Subcutaneous adipose tissue (tissue), 4 donors: ENCODE measurements around the gene EEF2K. TPM values are rescaled to one million over a fixed set of nuclear protein-coding genes. Genes with fewer than 3 reads are reported as not detected.

Experiments
- total RNA-seq, 4 donors: library from RNA; depleted of rRNA; stranded (reverse); fragments of >200 nt; gene quantifications; one replicate each; pipeline ENCODE4 v1.1.0, GENCODE V29; 2016
- TF ChIP-seq, protein P1 (sequence below): fragments of 450-650 bp; IDR thresholded peaks from one replicate; pipeline ENCODE4 v1.5.1; 2016; ENCODE audit warnings: low read depth, mild to moderate bottlenecking, control low read depth, antibody characterized with exemption, moderate library complexity

The EEF2K gene
- total RNA-seq, 4 donors from 2014 or later: 24.6 to 55.6 (median 35.7) TPM

DNA sequence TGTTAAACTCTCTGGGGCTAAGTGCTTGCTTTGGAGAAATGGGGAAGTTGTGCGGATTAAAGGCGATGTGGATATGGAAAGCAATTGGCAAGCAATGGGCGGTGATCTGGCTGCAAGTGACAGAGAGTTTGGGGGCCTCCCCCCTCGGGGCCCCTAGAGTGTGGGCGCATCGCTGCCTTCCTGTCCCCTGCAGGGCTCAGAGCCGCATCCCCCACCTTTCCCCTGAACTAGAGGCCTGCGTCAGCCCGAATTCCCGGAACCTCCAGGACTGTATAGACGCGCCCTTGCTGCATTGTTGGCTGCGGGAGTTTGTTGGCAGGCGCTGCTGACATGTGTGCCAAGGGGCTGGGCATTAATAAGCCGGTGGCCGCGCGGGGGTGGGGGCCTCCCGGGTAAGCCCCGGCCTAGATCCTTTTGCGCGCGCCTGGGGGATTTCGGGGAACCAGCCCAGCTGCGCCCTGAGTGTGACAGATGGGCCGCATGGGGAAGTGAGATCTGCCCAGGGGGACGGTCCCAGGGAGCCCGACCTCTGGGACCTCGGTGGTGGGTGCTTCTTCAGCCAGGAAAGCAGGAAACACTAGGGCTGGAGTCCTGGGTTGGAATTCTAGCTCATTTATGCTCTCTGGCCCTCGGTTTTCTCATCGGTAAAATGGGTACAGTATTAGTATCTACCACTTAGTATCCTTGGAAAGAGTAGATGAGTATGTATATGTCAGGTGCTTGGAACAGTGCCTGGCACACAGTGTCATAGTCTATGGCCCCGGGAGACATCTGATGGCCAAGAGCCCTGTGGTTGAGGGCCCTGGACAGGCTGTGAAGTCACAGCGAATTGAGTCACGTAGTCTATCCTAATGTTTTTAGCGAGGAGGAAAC is 1.0 kb downstream of the EEF2K start:
- TF ChIP-seq, protein P1, sequence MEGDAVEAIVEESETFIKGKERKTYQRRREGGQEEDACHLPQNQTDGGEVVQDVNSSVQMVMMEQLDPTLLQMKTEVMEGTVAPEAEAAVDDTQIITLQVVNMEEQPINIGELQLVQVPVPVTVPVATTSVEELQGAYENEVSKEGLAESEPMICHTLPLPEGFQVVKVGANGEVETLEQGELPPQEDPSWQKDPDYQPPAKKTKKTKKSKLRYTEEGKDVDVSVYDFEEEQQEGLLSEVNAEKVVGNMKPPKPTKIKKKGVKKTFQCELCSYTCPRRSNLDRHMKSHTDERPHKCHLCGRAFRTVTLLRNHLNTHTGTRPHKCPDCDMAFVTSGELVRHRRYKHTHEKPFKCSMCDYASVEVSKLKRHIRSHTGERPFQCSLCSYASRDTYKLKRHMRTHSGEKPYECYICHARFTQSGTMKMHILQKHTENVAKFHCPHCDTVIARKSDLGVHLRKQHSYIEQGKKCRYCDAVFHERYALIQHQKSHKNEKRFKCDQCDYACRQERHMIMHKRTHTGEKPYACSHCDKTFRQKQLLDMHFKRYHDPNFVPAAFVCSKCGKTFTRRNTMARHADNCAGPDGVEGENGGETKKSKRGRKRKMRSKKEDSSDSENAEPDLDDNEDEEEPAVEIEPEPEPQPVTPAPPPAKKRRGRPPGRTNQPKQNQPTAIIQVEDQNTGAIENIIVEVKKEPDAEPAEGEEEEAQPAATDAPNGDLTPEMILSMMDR: no peak

DNA sequence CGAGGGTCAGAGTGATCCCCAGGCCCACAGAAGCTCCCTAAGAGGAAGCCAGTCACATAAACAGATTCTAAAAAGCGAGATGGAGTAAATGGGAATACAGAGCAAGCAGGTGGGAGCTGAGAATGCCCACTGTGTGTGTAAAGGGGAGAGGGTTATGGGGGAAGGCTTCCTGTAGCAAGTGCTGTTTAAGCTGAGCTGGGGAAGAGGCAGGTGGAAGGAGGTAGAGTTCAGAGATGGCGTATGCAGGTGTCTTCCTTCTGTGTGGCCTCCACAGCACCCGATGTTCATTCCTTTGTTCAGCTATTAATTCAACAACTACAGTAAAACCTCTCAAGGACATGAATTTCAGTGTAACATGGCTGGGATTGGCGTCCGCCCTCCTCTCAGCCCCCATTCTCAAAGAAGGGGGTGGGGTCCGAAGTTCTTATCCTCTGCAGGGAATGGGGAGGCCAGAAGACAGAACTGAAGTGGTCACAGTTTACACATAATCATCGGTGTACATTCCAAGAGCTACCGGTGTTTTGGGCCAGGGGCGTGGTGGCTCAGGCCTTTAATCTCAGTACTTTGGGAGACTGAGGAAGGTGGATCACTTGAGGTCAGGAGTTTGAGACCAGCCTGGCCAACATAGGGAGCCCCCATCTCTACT is 1.8 kb downstream of the EEF2K start:
- TF ChIP-seq, protein P1: no peak

DNA sequence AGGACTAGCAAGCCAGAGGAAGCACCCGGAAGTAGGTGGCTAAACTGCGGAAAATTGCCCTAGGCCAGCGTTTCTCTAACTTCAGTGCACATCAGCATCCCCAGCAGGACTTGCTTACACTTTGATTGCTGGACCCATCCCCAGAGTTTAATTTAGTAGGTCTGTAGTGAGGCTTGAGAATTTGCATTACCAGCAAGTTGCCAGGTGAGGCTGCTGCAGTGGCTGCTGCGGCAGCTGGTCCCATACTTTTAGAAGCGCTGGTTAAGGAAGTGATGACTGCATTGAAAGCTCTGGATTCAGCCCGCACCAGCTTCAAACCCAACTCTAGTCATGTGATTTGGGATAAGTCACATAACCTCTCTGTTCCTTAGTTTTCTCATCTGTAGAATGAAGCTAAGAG is 4.2 kb downstream of the EEF2K start:
- TF ChIP-seq, protein P1: no peak

DNA sequence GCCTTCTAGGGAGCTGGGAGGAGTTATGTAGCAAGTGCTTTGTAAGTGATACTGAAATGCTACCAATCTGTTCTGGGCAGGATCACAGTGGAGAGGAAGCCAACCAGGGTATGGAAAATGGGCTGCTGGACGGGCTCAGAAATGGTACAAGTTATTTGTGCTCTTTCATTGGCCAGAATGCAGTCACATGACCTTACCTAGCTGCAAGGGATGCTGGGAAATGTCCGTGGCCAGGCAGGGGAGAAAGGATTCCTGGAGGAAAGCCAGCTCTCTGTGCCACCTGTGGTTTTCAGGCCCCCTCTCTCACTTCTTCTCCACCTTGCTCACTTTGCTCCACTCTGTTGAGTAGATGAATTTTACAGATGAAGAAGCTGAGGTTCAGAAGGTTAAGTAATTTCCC is 4.8 kb downstream of the EEF2K start:
- TF ChIP-seq, protein P1: no peak

DNA sequence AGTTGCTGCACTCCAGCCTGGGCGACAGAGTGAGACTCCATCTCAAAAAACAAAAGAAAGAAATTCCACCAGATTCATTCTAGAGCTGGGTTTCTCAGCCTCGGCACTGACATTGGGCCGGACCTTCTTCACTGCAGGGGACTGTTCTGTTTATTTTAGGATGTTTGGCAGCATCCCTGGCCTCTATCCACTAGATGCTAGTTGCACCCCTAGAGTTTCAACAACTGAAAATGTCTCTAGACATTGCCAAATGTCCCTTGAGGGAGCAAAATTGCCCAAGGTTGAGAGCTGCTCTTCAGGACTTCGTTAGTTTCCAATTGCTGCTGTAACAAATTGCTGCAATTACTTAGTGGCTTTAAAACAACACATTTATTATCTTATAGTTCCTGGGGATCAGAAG is 7.2 kb downstream of the EEF2K start:
- TF ChIP-seq, protein P1: no peak

DNA sequence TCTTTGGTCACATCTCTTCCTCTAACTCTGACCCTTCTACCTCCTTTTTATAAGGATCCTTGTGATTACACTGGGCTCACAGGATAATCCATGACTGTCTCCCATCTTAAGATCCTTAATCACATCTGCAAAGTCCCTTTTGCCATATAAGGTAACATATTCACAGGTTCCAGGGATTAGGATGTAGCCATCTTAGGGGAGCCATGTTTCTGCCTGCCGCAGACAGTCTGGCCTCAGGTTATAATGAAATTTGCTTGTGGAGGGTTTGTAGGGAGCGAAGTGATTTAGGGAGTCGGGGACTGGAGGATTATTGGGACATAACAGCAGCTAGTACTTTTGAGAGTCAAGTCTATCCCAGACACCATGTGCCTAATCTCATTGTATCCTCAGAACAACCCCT is 7.7 kb downstream of the EEF2K start:
- TF ChIP-seq, protein P1: no peak

DNA sequence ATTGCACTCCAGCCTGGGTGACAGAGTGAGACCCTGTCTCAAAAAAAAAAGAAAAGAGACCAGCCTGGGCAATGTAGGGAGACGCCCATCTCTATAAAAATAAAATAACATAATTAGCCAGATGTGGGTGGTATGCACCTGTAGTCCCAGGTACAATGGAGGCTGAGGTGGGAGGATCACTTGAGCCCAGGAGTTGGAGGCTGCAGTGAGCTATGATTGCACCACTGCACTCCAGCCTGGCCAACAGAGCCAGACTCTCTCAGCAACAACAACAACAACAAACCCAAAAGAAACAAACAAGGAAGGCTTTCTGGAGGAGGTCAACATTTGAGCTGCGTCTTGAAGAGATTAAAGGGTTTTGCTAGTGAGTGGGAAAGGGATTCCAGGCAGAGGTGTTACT is 8.3 kb downstream of the EEF2K start:
- TF ChIP-seq, protein P1: no peak
